GM23338 (cell line): ENCODE results near the gene SLC26A5. TPM values are rescaled to one million over a fixed set of nuclear protein-coding genes. Genes with fewer than 3 reads are reported as not detected.

Experiments used
- ATAC-seq: fragments of 200-7000 bp; cut with Tn5 transposase; 3 replicates; pipeline ENCODE4 v1.9.1; 2020
- DNase-seq: peaks from one replicate; pipeline ENCODE4 v3.0.0-alpha.2; 2015; ENCODE audit warnings: low spot score
- H2AFZ ChIP-seq: fragments of 200-600 bp; sonication (generic); 2 replicates; pipeline ENCODE4 v1.8.0; 2016; ENCODE audit warnings: antibody characterized with exemption, mild to moderate bottlenecking, moderate library complexity
- H3F3A ChIP-seq: fragments of 200-600 bp; sonication (generic); replicated peaks from 2 replicates; pipeline ENCODE4 v1.8.0; 2017; ENCODE audit warnings: antibody characterized with exemption, mixed run types, low read depth
- H3K27ac ChIP-seq: fragments of 200-600 bp; sonication (generic); 2 replicates; pipeline ENCODE4 v1.6.1; 2016; ENCODE audit warnings: low read depth
- H3K27me3 ChIP-seq: fragments of 200-600 bp; sonication (generic); 2 replicates; pipeline ENCODE4 v1.8.0; 2016; ENCODE audit warnings: mild to moderate bottlenecking, mixed run types, moderate library complexity; ENCODE audit not compliant: insufficient read depth
- H3K36me3 ChIP-seq: fragments of 200-600 bp; sonication (generic); 2 replicates; pipeline ENCODE4 v1.8.0; 2016; ENCODE audit warnings: mild to moderate bottlenecking; ENCODE audit not compliant: insufficient read depth
- H3K4me1 ChIP-seq: fragments of 200-600 bp; sonication (generic); 2 replicates; pipeline ENCODE4 v1.8.0; 2016; ENCODE audit warnings: mild to moderate bottlenecking, moderate library complexity; ENCODE audit not compliant: insufficient read depth
- H3K4me2 ChIP-seq: fragments of 200-600 bp; sonication (generic); 2 replicates; pipeline ENCODE4 v1.7.1; 2017; ENCODE audit warnings: mixed run types
- H3K4me3 ChIP-seq: fragments of 200-600 bp; sonication (generic); 2 replicates; pipeline ENCODE4 v1.6.1; 2016; ENCODE audit warnings: mixed run types
- H3K79me2 ChIP-seq: fragments of 200-600 bp; sonication (generic); replicated peaks from 2 replicates; pipeline ENCODE4 v1.8.0; 2017; ENCODE audit warnings: mild to moderate bottlenecking; ENCODE audit not compliant: insufficient read depth
- H3K9me2 ChIP-seq: fragments of 200-600 bp; sonication (generic); 2 replicates; pipeline ENCODE4 v1.8.0; 2017; ENCODE audit not compliant: insufficient read depth
- H4K20me1 ChIP-seq: fragments of 200-600 bp; sonication (generic); replicated peaks from 2 replicates; pipeline ENCODE4 v1.8.0; 2017; ENCODE audit warnings: mild to moderate bottlenecking; ENCODE audit not compliant: insufficient read depth
- H3K27ac Mint-ChIP-seq: 2 replicates; pipeline ENCODE4 v1.8.0; 2020; ENCODE audit warnings: inconsistent platforms, mild to moderate bottlenecking, moderate library complexity, mixed read lengths
- H3K27me3 Mint-ChIP-seq: 3 replicates; pipeline ENCODE4 v1.8.0; 2022; ENCODE audit warnings: low read depth, mild to moderate bottlenecking, moderate library complexity, mixed read lengths, inconsistent platforms; ENCODE audit not compliant: insufficient read depth, poor library complexity
- H3K36me3 Mint-ChIP-seq: 3 replicates; pipeline ENCODE4 v1.8.0; 2021; ENCODE audit warnings: low read depth, mild to moderate bottlenecking, inconsistent platforms, moderate library complexity, mixed read lengths
- H3K4me1 Mint-ChIP-seq: 3 replicates; pipeline ENCODE4 v1.8.0; 2020; ENCODE audit warnings: mild to moderate bottlenecking, inconsistent platforms, mixed read lengths
- H3K4me3 Mint-ChIP-seq: 3 replicates; pipeline ENCODE4 v1.8.0; 2021; ENCODE audit warnings: moderate library complexity, mild to moderate bottlenecking, inconsistent platforms, mixed read lengths
- H3K9me3 Mint-ChIP-seq: 3 replicates; pipeline ENCODE4 v1.8.0; 2020; ENCODE audit warnings: moderate library complexity, mild to moderate bottlenecking, inconsistent platforms, mixed read lengths
- CREB1 ChIP-seq: fragments of 250-450 bp; sonication (Bioruptor Pico); IDR thresholded peaks from 2 replicates; pipeline ENCODE4 v1.5.0; 2020; ENCODE audit warnings: low read depth, mild to moderate bottlenecking, moderate library complexity
- ETS1 ChIP-seq: IDR thresholded peaks from 2 replicates; pipeline ENCODE4 v1.6.1; 2016; ENCODE audit warnings: antibody characterized with exemption
- EZH2 ChIP-seq: fragments of 200-600 bp; sonication (generic); IDR thresholded peaks from one replicate; pipeline ENCODE4 v1.8.0; 2017; ENCODE audit warnings: antibody characterized with exemption, mild to moderate bottlenecking, low read depth; ENCODE audit not compliant: unreplicated experiment
- NANOG ChIP-seq: IDR thresholded peaks from 2 replicates; pipeline ENCODE4 v1.6.1; 2016; ENCODE audit warnings: antibody characterized with exemption, borderline replicate concordance
- REST ChIP-seq: IDR thresholded peaks from one replicate; pipeline ENCODE4 v1.6.1; 2018; ENCODE audit warnings: antibody characterized with exemption; ENCODE audit not compliant: unreplicated experiment
- STAT1 ChIP-seq: IDR thresholded peaks from one replicate; pipeline ENCODE4 v1.6.1; 2016; ENCODE audit warnings: antibody characterized with exemption; ENCODE audit not compliant: unreplicated experiment
- ZNF114 ChIP-seq: fragments of 250-450 bp; sonication (Bioruptor Pico); IDR thresholded peaks from 2 replicates; pipeline ENCODE4 v1.5.0; 2020; ENCODE audit warnings: mild to moderate bottlenecking, moderate library complexity
- ZNF331 ChIP-seq: fragments of 250-450 bp; sonication (Bioruptor Pico); IDR thresholded peaks from 2 replicates; pipeline ENCODE4 v1.5.0; 2020; ENCODE audit warnings: low read depth, mild to moderate bottlenecking, moderate library complexity
- polyA plus RNA-seq: library from polyadenylated mRNA; unstranded; fragments of >200 nt; fragmentation: Nextera tagmentation; extraction: Ambion mirVana; gene quantifications from 2 replicates; pipeline ENCODE4 v1.2.1, GENCODE V29; 2016
- total RNA-seq: library from RNA; depleted of rRNA; stranded (reverse); fragments of >200 nt; shearing (Covaris generic); gene quantifications from 2 replicates; pipeline ENCODE4 v1.2.3, GENCODE V29; 2014
- TF ChIP-seq, protein P1 (sequence below): fragments of 250-450 bp; sonication (Bioruptor Pico); IDR thresholded peaks from 2 replicates; pipeline ENCODE4 v1.5.0; 2020; ENCODE audit warnings: mild to moderate bottlenecking, moderate library complexity
- TF ChIP-seq, protein P2 (sequence below), 2 experiments: fragments of 200-600 bp in 1 of 2; sonication (generic) in 1 of 2; conservative IDR thresholded peaks; 2 replicates each; pipeline versions ENCODE4 v1.5.1 to v1.6.1; 2016 to 2017; ENCODE audit warnings: antibody characterized with exemption in 2 of 2, low read depth in 2 of 2, mild to moderate bottlenecking in 2 of 2, moderate library complexity in 1 of 2

SLC26A5 gene
- total and polyA plus RNA-seq, 2 experiments from 2014 or later = 0.49 to 1.0 TPM

GRCh38 chr7:103391976-103392375 is 54.0 kb downstream of the SLC26A5 start:
- TF ChIP-seq ZNF114 (CRISPR knock-in tag) = no peak
- Histone ChIP-seq H3K4me3 (no peak overlapping the region), H4K20me1 (no peaks in the 10 kb centered on the region), H3F3A (no peaks in the 10 kb centered on the region), H2AFZ (no peak overlapping the region), H3K4me2 (no peak overlapping the region), H3K9me2 (peaks cover 4% of the 10 kb centered on the region), H3K27me3 (no peaks in the 10 kb centered on the region), H3K4me1 (no peaks in the 10 kb centered on the region), H3K27ac (no peak overlapping the region), H3K79me2 (no peaks in the 10 kb centered on the region), H3K36me3 (no peaks in the 10 kb centered on the region)
- Mint-ChIP-seq H3K27me3 (no peaks in the 10 kb centered on the region), H3K4me1 (no peaks in the 10 kb centered on the region), H3K9me3 (peaks cover 3% of the 10 kb centered on the region; the same call in 1 of the 3 replicates), H3K36me3 (no peaks in the 10 kb centered on the region), H3K27ac (no peak overlapping the region), H3K4me3 (no peak overlapping the region)
- no peak for ATAC-seq
- DNase-seq = no peak

DNA sequence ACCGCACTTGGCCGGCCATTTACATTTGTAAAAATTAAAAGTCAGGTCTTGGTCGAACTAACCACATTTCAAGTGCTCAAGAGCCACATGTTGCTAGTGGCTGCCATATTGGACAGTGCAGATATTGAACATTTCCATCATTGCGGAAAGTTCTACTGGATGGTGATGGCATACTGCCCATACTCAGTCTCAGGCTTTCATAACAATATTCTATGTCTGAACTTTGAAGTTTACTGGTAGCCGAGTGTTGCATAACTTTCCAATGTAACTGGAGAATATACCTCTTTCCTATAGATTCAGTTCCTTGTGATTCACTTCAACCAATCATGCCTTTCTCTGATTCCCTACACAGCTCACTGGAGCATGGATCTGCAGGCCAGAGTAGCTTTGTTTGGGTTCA is 54.9 kb downstream of the SLC26A5 start:
- no peaks in the 10 kb centered on the region for H3K4me1 Mint-ChIP-seq
- TF ChIP-seq, protein P1, sequence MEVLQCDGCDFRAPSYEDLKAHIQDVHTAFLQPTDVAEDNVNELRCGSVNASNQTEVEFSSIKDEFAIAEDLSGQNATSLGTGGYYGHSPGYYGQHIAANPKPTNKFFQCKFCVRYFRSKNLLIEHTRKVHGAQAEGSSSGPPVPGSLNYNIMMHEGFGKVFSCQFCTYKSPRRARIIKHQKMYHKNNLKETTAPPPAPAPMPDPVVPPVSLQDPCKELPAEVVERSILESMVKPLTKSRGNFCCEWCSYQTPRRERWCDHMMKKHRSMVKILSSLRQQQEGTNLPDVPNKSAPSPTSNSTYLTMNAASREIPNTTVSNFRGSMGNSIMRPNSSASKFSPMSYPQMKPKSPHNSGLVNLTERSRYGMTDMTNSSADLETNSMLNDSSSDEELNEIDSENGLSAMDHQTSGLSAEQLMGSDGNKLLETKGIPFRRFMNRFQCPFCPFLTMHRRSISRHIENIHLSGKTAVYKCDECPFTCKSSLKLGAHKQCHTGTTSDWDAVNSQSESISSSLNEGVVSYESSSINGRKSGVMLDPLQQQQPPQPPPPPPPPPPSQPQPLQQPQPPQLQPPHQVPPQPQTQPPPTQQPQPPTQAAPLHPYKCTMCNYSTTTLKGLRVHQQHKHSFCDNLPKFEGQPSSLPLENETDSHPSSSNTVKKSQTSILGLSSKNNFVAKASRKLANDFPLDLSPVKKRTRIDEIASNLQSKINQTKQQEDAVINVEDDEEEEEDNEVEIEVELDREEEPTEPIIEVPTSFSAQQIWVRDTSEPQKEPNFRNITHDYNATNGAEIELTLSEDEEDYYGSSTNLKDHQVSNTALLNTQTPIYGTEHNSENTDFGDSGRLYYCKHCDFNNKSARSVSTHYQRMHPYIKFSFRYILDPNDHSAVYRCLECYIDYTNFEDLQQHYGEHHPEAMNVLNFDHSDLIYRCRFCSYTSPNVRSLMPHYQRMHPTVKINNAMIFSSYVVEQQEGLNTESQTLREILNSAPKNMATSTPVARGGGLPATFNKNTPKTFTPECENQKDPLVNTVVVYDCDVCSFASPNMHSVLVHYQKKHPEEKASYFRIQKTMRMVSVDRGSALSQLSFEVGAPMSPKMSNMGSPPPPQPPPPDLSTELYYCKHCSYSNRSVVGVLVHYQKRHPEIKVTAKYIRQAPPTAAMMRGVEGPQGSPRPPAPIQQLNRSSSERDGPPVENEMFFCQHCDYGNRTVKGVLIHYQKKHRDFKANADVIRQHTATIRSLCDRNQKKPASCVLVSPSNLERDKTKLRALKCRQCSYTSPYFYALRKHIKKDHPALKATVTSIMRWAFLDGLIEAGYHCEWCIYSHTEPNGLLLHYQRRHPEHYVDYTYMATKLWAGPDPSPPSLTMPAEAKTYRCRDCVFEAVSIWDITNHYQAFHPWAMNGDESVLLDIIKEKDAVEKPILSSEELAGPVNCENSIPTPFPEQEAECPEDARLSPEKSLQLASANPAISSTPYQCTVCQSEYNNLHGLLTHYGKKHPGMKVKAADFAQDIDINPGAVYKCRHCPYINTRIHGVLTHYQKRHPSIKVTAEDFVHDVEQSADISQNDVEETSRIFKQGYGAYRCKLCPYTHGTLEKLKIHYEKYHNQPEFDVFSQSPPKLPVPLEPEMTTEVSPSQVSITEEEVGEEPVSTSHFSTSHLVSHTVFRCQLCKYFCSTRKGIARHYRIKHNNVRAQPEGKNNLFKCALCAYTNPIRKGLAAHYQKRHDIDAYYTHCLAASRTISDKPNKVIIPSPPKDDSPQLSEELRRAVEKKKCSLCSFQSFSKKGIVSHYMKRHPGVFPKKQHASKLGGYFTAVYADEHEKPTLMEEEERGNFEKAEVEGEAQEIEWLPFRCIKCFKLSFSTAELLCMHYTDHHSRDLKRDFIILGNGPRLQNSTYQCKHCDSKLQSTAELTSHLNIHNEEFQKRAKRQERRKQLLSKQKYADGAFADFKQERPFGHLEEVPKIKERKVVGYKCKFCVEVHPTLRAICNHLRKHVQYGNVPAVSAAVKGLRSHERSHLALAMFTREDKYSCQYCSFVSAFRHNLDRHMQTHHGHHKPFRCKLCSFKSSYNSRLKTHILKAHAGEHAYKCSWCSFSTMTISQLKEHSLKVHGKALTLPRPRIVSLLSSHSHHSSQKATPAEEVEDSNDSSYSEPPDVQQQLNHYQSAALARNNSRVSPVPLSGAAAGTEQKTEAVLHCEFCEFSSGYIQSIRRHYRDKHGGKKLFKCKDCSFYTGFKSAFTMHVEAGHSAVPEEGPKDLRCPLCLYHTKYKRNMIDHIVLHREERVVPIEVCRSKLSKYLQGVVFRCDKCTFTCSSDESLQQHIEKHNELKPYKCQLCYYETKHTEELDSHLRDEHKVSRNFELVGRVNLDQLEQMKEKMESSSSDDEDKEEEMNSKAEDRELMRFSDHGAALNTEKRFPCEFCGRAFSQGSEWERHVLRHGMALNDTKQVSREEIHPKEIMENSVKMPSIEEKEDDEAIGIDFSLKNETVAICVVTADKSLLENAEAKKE (CRISPR knock-in tag) = no peak
- TF ChIP-seq CREB1 (CRISPR knock-in tag) = no peak
- TF ChIP-seq REST = no peak
- TF ChIP-seq ZNF114 (CRISPR knock-in tag) = no peak
- TF ChIP-seq, protein P2, sequence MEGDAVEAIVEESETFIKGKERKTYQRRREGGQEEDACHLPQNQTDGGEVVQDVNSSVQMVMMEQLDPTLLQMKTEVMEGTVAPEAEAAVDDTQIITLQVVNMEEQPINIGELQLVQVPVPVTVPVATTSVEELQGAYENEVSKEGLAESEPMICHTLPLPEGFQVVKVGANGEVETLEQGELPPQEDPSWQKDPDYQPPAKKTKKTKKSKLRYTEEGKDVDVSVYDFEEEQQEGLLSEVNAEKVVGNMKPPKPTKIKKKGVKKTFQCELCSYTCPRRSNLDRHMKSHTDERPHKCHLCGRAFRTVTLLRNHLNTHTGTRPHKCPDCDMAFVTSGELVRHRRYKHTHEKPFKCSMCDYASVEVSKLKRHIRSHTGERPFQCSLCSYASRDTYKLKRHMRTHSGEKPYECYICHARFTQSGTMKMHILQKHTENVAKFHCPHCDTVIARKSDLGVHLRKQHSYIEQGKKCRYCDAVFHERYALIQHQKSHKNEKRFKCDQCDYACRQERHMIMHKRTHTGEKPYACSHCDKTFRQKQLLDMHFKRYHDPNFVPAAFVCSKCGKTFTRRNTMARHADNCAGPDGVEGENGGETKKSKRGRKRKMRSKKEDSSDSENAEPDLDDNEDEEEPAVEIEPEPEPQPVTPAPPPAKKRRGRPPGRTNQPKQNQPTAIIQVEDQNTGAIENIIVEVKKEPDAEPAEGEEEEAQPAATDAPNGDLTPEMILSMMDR (conservative IDR thresholded peaks at IDR 0.05; ENCODE audit: low read depth in 2 of 2) = no peak
- TF ChIP-seq NANOG = no peak
- TF ChIP-seq EZH2 = no peak
- no peak for TF ChIP-seq ZNF331
- no peak for TF ChIP-seq STAT1
- no peak for TF ChIP-seq ETS1

More for the DNA sequence above, 54.9 kb downstream of the SLC26A5 start:
- Histone ChIP-seq H3F3A (no peaks in the 10 kb centered on the region), H3K79me2 (no peaks in the 10 kb centered on the region), H2AFZ (no peak overlapping the region), H3K4me1 (no peaks in the 10 kb centered on the region), H3K4me3 (no peak overlapping the region), H3K4me2 (no peak overlapping the region), H4K20me1 (no peaks in the 10 kb centered on the region), H3K27me3 (no peaks in the 10 kb centered on the region), H3K9me2 (peaks cover 4% of the 10 kb centered on the region), H3K36me3 (no peaks in the 10 kb centered on the region), H3K27ac (no peak overlapping the region)
- Mint-ChIP-seq H3K36me3 (no peaks in the 10 kb centered on the region), H3K9me3 (no peaks in the 10 kb centered on the region), H3K27ac (no peak overlapping the region), H3K27me3 (no peaks in the 10 kb centered on the region), H3K4me3 (no peak overlapping the region)
- DNase-seq (no peak), ATAC-seq (no peak)
